Lower leg skin (tissue), 4 donors: ENCODE data around the gene ZNF385B. TPM values are rescaled to one million over a fixed set of nuclear protein-coding genes. Genes with fewer than 3 reads are reported as not detected.

Experiments used
- DNase-seq, 2 donors: peaks; one replicate each; pipeline ENCODE4 v3.0.0-alpha.2; 2019; ENCODE audit warnings: low spot score in 2 of 2
- H3K4me3 ChIP-seq: fragments of 200-600 bp; sonication (generic); 2 replicates; pipeline ENCODE4 v1.5.1; 2017; ENCODE audit warnings: mild to moderate bottlenecking, low read depth; ENCODE audit not compliant: poor library complexity, severe bottlenecking
- CTCF ChIP-seq, 3 donors: fragments of 450-650 bp; IDR thresholded peaks; one replicate each; pipeline ENCODE4 v1.5.1; 2016; ENCODE audit warnings: antibody characterized with exemption in 3 of 3, mild to moderate bottlenecking in 3 of 3, moderate library complexity in 2 of 3
- POLR2A ChIP-seq, 2 donors: fragments of 450-650 bp; IDR thresholded peaks; one replicate each; pipeline ENCODE4 v1.6.1; 2016 to 2017; ENCODE audit warnings: antibody characterized with exemption in 2 of 2, mild to moderate bottlenecking in 1 of 2, moderate library complexity in 1 of 2
- WGBS, 2 donors: methylation state at CpG; one replicate each; pipeline ENCODE4 v1.1.5; 2018; 5-methylcytosine and 5-hydroxymethylcytosine counted together
- intact Hi-C: fragments of 100-400 bp; cut with DNase I; formaldehyde crosslinking; loops from one replicate; pipeline ENCODE4 v1.15.0; 2023; ENCODE audit warnings: low total_unique reads
- total RNA-seq, 4 donors: library from RNA; depleted of rRNA; stranded (reverse); fragments of >200 nt; gene quantifications; one replicate each; pipeline ENCODE4 v1.1.0, GENCODE V29; 2016

Gene ZNF385B
- total RNA-seq, 4 donors from 2014 or later: 0.97 to 1.4 TPM; not detected in 2

- no peak overlapping the region for H3K4me3 ChIP-seq
- TF ChIP-seq CTCF (IDR thresholded peaks at IDR 0.05): no peak
- TF ChIP-seq POLR2A (IDR thresholded peaks at IDR 0.05): no peak
- intact Hi-C loops: no loop called here
- DNase-seq: no peak
- WGBS, 2 donors: 67 to 76% methylated on average over 3 of the region's 3 CpGs
Measured at GRCh38 chr2:179543361-179543901, 318.0 kb downstream of the ZNF385B start.

- TF ChIP-seq CTCF (IDR thresholded peaks at IDR 0.05) (no peak), POLR2A (IDR thresholded peaks at IDR 0.05) (no peak)
- intact Hi-C loops: no loop called here
- DNase-seq: no peak
- WGBS, 2 donors: 87% methylated on average over 4 of the region's 4 CpGs
- no peak overlapping the region for H3K4me3 ChIP-seq
Measured at GRCh38 chr2:179541586-179541985, 319.8 kb downstream of the ZNF385B start.

- H3K4me3 ChIP-seq: no peak overlapping the region
- intact Hi-C loops: no loop called here
- TF ChIP-seq POLR2A (IDR thresholded peaks at IDR 0.05): no peak
- TF ChIP-seq CTCF (IDR thresholded peaks at IDR 0.05): no peak
- WGBS, 2 donors: 89 to 94% methylated on average over 1 of the region's 1 CpG
- DNase-seq: no peak
Measured at GRCh38 chr2:179539124-179539511, 322.3 kb downstream of the ZNF385B start.

GRCh38 chr2:179538406-179539123, 322.8 kb downstream of the ZNF385B start:
- no peak for DNase-seq

GRCh38 chr2:179536185-179536584, 325.2 kb downstream of the ZNF385B start:
- WGBS, 2 donors: 88 to 91% methylated on average over 1 of the region's 1 CpG
- intact Hi-C loops: no loop called here
- TF ChIP-seq POLR2A (IDR thresholded peaks at IDR 0.05) (no peak), CTCF (IDR thresholded peaks at IDR 0.05) (no peak)
- DNase-seq: peak in 1 of 2 donors; percentile 50
- H3K4me3 ChIP-seq: no peak overlapping the region

More at GRCh38 chr2:179538406-179539123, 322.8 kb downstream of the ZNF385B start:
- intact Hi-C loops: no loop called here
- no peak overlapping the region for H3K4me3 ChIP-seq
- no peak for TF ChIP-seq CTCF (IDR thresholded peaks at IDR 0.05)
- TF ChIP-seq POLR2A (IDR thresholded peaks at IDR 0.05): no peak
- WGBS, 2 donors: 36 to 40% methylated on average over 1 of the region's 1 CpG
